Thyroid gland (tissue), 4 donors: ENCODE measurements around the gene MRPL23.

ENCODE experiments used
- CTCF ChIP-seq, 6 experiments: fragments of 200-600 bp in 3 of 6; fragments of 450-650 bp in 3 of 6; sonication (generic) in 3 of 6; IDR thresholded peaks; one replicate each; pipeline ENCODE4 v1.5.1; 2016 to 2019; ENCODE audit warnings: antibody characterized with exemption in 6 of 6, mild to moderate bottlenecking in 2 of 6, inconsistent platforms in 1 of 6, moderate library complexity in 1 of 6
- POLR2A ChIP-seq, 2 donors: fragments of 450-650 bp; IDR thresholded peaks; one replicate each; pipeline ENCODE4 v1.6.1; 2017; ENCODE audit warnings: antibody characterized with exemption in 2 of 2, mild to moderate bottlenecking in 2 of 2, moderate library complexity in 1 of 2

DNA sequence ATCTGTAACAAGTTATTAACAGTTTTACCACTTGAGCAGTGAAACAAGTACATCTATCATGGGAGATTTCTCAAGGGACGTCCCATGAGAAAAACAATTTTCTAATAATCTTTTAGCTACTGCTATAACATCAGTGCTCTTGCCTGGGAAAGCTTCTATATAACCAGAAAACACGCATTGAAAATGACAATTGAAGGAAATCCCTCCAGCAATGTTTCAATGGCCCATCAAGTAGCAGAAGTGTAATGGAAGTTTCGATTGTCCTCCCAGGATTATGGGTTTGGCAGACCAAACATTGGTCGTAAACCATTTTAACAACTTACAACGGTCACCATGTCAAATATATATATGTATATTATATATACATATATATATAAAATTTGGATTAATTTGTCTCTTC, 47.4 kb upstream of the MRPL23 start:
- TF ChIP-seq CTCF (IDR thresholded peaks at IDR 0.05), result no peak
- no peak for TF ChIP-seq POLR2A (IDR thresholded peaks at IDR 0.05)
